Transverse colon (tissue), 3 donors: Measurements from ENCODE around the gene LDLRAD4.

ENCODE experiments used
- POLR2A ChIP-seq: fragments of 450-650 bp; IDR thresholded peaks from one replicate; pipeline ENCODE4 v1.6.1; 2016; ENCODE audit warnings: antibody characterized with exemption, mild to moderate bottlenecking, moderate library complexity
- TF ChIP-seq, protein P1 (sequence below), 5 experiments: fragments of 200-600 bp in 3 of 5; fragments of 450-650 bp in 2 of 5; sonication (generic) in 3 of 5; IDR thresholded peaks; 1 replicate in 2 of 5; 2 replicates in 3 of 5; pipeline ENCODE4 v1.5.1; 2016 to 2017; ENCODE audit warnings: antibody characterized with exemption in 5 of 5, inconsistent platforms in 3 of 5, mild to moderate bottlenecking in 2 of 5, moderate library complexity in 1 of 5

- TF ChIP-seq, protein P1, sequence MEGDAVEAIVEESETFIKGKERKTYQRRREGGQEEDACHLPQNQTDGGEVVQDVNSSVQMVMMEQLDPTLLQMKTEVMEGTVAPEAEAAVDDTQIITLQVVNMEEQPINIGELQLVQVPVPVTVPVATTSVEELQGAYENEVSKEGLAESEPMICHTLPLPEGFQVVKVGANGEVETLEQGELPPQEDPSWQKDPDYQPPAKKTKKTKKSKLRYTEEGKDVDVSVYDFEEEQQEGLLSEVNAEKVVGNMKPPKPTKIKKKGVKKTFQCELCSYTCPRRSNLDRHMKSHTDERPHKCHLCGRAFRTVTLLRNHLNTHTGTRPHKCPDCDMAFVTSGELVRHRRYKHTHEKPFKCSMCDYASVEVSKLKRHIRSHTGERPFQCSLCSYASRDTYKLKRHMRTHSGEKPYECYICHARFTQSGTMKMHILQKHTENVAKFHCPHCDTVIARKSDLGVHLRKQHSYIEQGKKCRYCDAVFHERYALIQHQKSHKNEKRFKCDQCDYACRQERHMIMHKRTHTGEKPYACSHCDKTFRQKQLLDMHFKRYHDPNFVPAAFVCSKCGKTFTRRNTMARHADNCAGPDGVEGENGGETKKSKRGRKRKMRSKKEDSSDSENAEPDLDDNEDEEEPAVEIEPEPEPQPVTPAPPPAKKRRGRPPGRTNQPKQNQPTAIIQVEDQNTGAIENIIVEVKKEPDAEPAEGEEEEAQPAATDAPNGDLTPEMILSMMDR (IDR thresholded peaks at IDR 0.05): no peak
- TF ChIP-seq POLR2A: no peak
Observed at GRCh38 chr18:13617826-13618515, 399.4 kb downstream of the LDLRAD4 start.
